Measurements from ENCODE around the gene TTC21A.

DNA sequence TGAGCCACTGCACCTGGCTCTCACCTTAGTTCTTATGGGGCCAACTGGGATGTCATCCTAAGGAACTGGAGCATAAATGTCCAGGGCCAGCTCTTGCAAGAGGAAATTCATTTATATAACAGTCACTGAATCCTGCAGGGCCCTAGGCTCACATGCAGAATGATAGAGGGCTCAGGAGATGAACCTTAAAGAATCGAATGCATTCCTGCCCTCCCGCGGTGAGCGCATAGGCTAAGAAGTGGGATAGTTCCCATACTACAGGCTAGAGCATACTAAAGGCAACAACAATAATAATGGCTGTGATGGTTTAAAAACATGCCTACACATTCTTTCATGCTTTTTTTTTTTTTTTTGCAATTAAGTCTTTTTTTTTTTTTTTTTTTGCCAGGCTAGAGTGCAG, 63.0 kb downstream of the TTC21A start:
- TF ChIP-seq, protein P1, sequence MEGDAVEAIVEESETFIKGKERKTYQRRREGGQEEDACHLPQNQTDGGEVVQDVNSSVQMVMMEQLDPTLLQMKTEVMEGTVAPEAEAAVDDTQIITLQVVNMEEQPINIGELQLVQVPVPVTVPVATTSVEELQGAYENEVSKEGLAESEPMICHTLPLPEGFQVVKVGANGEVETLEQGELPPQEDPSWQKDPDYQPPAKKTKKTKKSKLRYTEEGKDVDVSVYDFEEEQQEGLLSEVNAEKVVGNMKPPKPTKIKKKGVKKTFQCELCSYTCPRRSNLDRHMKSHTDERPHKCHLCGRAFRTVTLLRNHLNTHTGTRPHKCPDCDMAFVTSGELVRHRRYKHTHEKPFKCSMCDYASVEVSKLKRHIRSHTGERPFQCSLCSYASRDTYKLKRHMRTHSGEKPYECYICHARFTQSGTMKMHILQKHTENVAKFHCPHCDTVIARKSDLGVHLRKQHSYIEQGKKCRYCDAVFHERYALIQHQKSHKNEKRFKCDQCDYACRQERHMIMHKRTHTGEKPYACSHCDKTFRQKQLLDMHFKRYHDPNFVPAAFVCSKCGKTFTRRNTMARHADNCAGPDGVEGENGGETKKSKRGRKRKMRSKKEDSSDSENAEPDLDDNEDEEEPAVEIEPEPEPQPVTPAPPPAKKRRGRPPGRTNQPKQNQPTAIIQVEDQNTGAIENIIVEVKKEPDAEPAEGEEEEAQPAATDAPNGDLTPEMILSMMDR (IDR thresholded peaks at IDR 0.05) = no peak
- TF ChIP-seq POLR2A (IDR thresholded peaks at IDR 0.05) (no peak), POLR2AphosphoS5 (IDR thresholded peaks at IDR 0.05) (no peak)
